SU-DHL-6 (cell line): Measurements from ENCODE around the gene BBS2.

Source experiments
- EZH2phosphoT487 ChIP-seq: fragments of 200-600 bp; sonication (generic), shearing (Covaris generic); conservative IDR thresholded peaks from 2 replicates; pipeline ENCODE4 v1.6.1; 2018; ENCODE audit warnings: mild to moderate bottlenecking, antibody characterized with exemption, low read length, moderate library complexity, mixed read lengths
- TF ChIP-seq, protein P1 (sequence below): fragments of 200-600 bp; sonication (generic); IDR thresholded peaks from one replicate; pipeline ENCODE4 v1.5.1; 2017; ENCODE audit warnings: antibody characterized with exemption, mild to moderate bottlenecking, low read length, moderate library complexity; ENCODE audit not compliant: insufficient read depth, poor library complexity, severe bottlenecking

DNA sequence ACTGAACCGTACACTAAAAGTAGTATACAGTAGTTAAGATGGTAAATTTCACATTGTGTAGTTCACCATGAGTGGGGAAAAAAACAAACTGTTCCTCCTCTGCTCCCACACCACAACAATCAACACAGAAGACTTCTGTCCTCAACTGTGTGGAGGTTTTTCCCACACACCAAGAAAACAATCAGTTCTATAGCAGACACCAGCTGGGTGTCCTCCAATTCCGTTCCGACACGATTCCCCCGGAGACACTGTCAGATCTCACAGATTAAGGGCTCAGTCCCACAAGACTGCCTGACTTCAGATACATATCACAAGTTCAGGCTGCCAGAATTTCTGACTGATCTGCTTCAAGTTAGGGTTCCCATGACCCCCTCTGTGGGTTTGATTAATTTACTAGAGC lies 31.8 kb downstream of the BBS2 start:
- TF ChIP-seq EZH2phosphoT487: no peak
- TF ChIP-seq, protein P1, sequence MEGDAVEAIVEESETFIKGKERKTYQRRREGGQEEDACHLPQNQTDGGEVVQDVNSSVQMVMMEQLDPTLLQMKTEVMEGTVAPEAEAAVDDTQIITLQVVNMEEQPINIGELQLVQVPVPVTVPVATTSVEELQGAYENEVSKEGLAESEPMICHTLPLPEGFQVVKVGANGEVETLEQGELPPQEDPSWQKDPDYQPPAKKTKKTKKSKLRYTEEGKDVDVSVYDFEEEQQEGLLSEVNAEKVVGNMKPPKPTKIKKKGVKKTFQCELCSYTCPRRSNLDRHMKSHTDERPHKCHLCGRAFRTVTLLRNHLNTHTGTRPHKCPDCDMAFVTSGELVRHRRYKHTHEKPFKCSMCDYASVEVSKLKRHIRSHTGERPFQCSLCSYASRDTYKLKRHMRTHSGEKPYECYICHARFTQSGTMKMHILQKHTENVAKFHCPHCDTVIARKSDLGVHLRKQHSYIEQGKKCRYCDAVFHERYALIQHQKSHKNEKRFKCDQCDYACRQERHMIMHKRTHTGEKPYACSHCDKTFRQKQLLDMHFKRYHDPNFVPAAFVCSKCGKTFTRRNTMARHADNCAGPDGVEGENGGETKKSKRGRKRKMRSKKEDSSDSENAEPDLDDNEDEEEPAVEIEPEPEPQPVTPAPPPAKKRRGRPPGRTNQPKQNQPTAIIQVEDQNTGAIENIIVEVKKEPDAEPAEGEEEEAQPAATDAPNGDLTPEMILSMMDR: no peak
